SK-N-SH (cell line): ENCODE results near the gene TMEM143. TPM values are rescaled to one million over a fixed set of nuclear protein-coding genes. Genes with fewer than 3 reads are reported as not detected.

Source experiments
- CTCF ChIA-PET: fragments of 300-600, 350-600 bp; formaldehyde crosslinking; extraction: SDS; loops from one replicate; lab custom pipeline; 2021; lab: Yijun Ruan, JAX
- POLR2A ChIA-PET: fragments of 350-600 bp; sonication (Branson Sonifier 250); formaldehyde crosslinking; extraction: SDS; loops from one replicate; lab custom pipeline; 2020; ENCODE audit warnings: antibody characterized with exemption, inconsistent platforms; lab: Yijun Ruan, JAX
- DNase-seq: peaks from one replicate; pipeline ENCODE4 v3.0.0; 2012
- H2AFZ ChIP-seq: fragments of 200-600 bp; sonication (generic); 2 replicates; pipeline ENCODE4 v1.8.1; 2016; ENCODE audit warnings: antibody characterized with exemption, mild to moderate bottlenecking, low read depth
- H3F3A ChIP-seq: fragments of 200-600 bp; sonication (generic); replicated peaks from 2 replicates; pipeline ENCODE3; 2016; ENCODE audit warnings: antibody characterized with exemption, mild to moderate bottlenecking; ENCODE audit not compliant: insufficient read depth
- H3K27ac ChIP-seq, 2 experiments: fragments of 200-500 bp in 1 of 2; fragments of 200-600 bp in 1 of 2; sonication (Bioruptor generic) in 1 of 2; sonication (generic), shearing (Covaris generic) in 1 of 2; 2 replicates each; pipeline versions ENCODE4 v1.5.1 to v1.6.1; 2014 to 2016; ENCODE audit warnings: low read depth in 2 of 2, inconsistent platforms in 1 of 2, low read length in 1 of 2, mild to moderate bottlenecking in 1 of 2, mixed read lengths in 1 of 2
- H3K27me3 ChIP-seq: fragments of 200-600 bp; sonication (generic), shearing (Covaris generic); 2 replicates; pipeline ENCODE4 v1.6.1; 2016; ENCODE audit warnings: mixed run types; ENCODE audit not compliant: insufficient read depth
- H3K36me3 ChIP-seq, 2 experiments: fragments of 200-500 bp in 1 of 2; fragments of 200-600 bp in 1 of 2; sonication (Bioruptor generic) in 1 of 2; sonication (generic) in 1 of 2; replicated peaks in 1 of 2; 2 replicates each; pipeline versions ENCODE3 to v1.5.1; 2014 to 2016; ENCODE audit warnings: low read length in 1 of 2, mild to moderate bottlenecking in 1 of 2; ENCODE audit not compliant: insufficient read depth in 2 of 2, control insufficient read depth in 1 of 2
- H3K4me1 ChIP-seq, 2 experiments: fragments of 200-500 bp in 1 of 2; fragments of 200-600 bp in 1 of 2; sonication (Bioruptor generic) in 1 of 2; sonication (generic), shearing (Covaris generic) in 1 of 2; 2 replicates each; pipeline versions ENCODE4 v1.5.1 to v1.6.1; 2014 to 2016; ENCODE audit warnings: low read depth in 1 of 2, low read length in 1 of 2, mixed run types in 1 of 2; ENCODE audit not compliant: insufficient read depth in 2 of 2, control insufficient read depth in 1 of 2
- H3K4me2 ChIP-seq: fragments of 200-600 bp; sonication (generic), shearing (Covaris generic); 2 replicates; pipeline ENCODE4 v1.6.1; 2017; ENCODE audit warnings: mixed run types
- H3K4me3 ChIP-seq, 2 experiments: fragments of 200-500 bp in 1 of 2; fragments of 200-600 bp in 1 of 2; sonication (Bioruptor generic) in 1 of 2; sonication (generic), shearing (Covaris generic) in 1 of 2; 2 replicates each; pipeline versions ENCODE4 v1.5.1 to v1.8.1; 2014 to 2016; ENCODE audit warnings: low read depth in 2 of 2, inconsistent platforms in 1 of 2, low read length in 1 of 2, mild to moderate bottlenecking in 1 of 2, mixed read lengths in 1 of 2, moderate library complexity in 1 of 2
- H3K79me2 ChIP-seq: fragments of 200-600 bp; sonication (generic); 2 replicates; pipeline ENCODE4 v1.8.1; 2017; ENCODE audit warnings: mild to moderate bottlenecking; ENCODE audit not compliant: insufficient read depth
- H3K9ac ChIP-seq: fragments of 200-600 bp; sonication (generic); 2 replicates; pipeline ENCODE4 v1.6.1; 2017; ENCODE audit warnings: mixed run types
- H3K9me2 ChIP-seq: fragments of 200-600 bp; sonication (generic); 2 replicates; pipeline ENCODE4 v1.6.1; 2017; ENCODE audit warnings: mixed run types
- H3K9me3 ChIP-seq: fragments of 200-600 bp; sonication (generic); 2 replicates; pipeline ENCODE4 v1.6.1; 2017; ENCODE audit warnings: mixed run types, mild to moderate bottlenecking, moderate library complexity
- H4K20me1 ChIP-seq: fragments of 200-600 bp; sonication (generic); 2 replicates; pipeline ENCODE4 v1.6.1; 2017; ENCODE audit warnings: mild to moderate bottlenecking, mixed run types; ENCODE audit not compliant: insufficient read depth
- CHD2 ChIP-seq: fragments of 150-350 bp; IDR thresholded peaks from 2 replicates; pipeline ENCODE4 v1.6.1; 2018; ENCODE audit warnings: low read length; ENCODE audit not compliant: partially characterized antibody
- CTCF ChIP-seq: fragments of 200-600 bp; sonication (generic); IDR thresholded peaks from 2 replicates; pipeline ENCODE4 v1.6.1; 2017; ENCODE audit warnings: antibody characterized with exemption, mild to moderate bottlenecking, moderate library complexity
- FOXM1 ChIP-seq: IDR thresholded peaks from 2 replicates; pipeline ENCODE4 v1.4.0; 2012; ENCODE audit warnings: low read depth, mild to moderate bottlenecking
- GATA2 ChIP-seq: sonication (generic); formaldehyde crosslinking; IDR thresholded peaks from 2 replicates; pipeline ENCODE4 v1.5.0; 2020; ENCODE audit warnings: mild to moderate bottlenecking, missing genetic modification reagents
- MEF2A ChIP-seq: IDR thresholded peaks from 2 replicates; pipeline ENCODE4 v1.4.0; 2012; ENCODE audit warnings: low read depth, borderline replicate concordance
- RAD21 ChIP-seq: IDR thresholded peaks from 2 replicates; pipeline ENCODE4 v1.6.1; 2012; ENCODE audit warnings: mild to moderate bottlenecking, low read length
- REST ChIP-seq: IDR thresholded peaks from 2 replicates; pipeline ENCODE4 v1.6.1; 2012; ENCODE audit warnings: mild to moderate bottlenecking, low read depth, low read length, moderate library complexity
- TAF1 ChIP-seq: IDR thresholded peaks from 2 replicates; pipeline ENCODE4 v1.6.1; 2012; ENCODE audit warnings: low read depth, mild to moderate bottlenecking, low read length, moderate library complexity, borderline replicate concordance
- USF1 ChIP-seq: IDR thresholded peaks from 2 replicates; pipeline ENCODE4 v1.4.0; 2012; ENCODE audit warnings: low read depth, borderline replicate concordance
- USF2 ChIP-seq: fragments of 150-350 bp; IDR thresholded peaks from 2 replicates; pipeline ENCODE4 v1.6.1; 2017; ENCODE audit warnings: antibody characterized with exemption, low read length, low read depth, borderline replicate concordance
- WGBS: methylation state at CpG from one replicate; pipeline ENCODE4 v1.1.6; 2017; ENCODE audit warnings: low lambda C conversion rate; 5-methylcytosine and 5-hydroxymethylcytosine counted together
- polyA plus RNA-seq, 3 experiments: library from polyadenylated mRNA; depleted of rRNA; stranded (reverse); fragments of >200 nt; gene quantifications; 2 replicates each; pipeline ENCODE4 v1.2.3, GENCODE V29; 2012

The TMEM143 gene
- polyA plus RNA-seq, 1 of the 3 experiments (the other 2 are of a cell fraction), result 21.9 TPM

GRCh38 chr19:48308631-48309586 is 54.8 kb downstream of the TMEM143 start:
- no peaks in the 10 kb centered on the region for H4K20me1 ChIP-seq
- no peaks in the 10 kb centered on the region for H3K36me3 ChIP-seq
- H3K9me3 ChIP-seq, result no peaks in the 10 kb centered on the region
- no peak overlapping the region for H3K9ac ChIP-seq
- no peak for TF ChIP-seq TAF1
- TF ChIP-seq RAD21, result no peak
- no peak for TF ChIP-seq MEF2A
- no peak for TF ChIP-seq CHD2
- no peak for TF ChIP-seq USF2
- no peak for TF ChIP-seq REST
- no peak for TF ChIP-seq FOXM1
- TF ChIP-seq, all 33 proteins: peak for 0
- Histone ChIP-seq H3K79me2 (no peaks in the 10 kb centered on the region), H2AFZ (no peak overlapping the region), H3K27ac (no peak overlapping the region), H3K9me2 (no peaks in the 10 kb centered on the region), H3K4me1 (no peaks in the 10 kb centered on the region), H3K4me3 (no peak overlapping the region), H3K4me2 (no peak overlapping the region), H3K27me3 (no peaks in the 10 kb centered on the region), H3F3A (peaks cover 3% of the 10 kb centered on the region)
- CTCF ChIA-PET, result interaction anchor here (0.5 to 2.1 kb wide), 5 partner anchors 10 to 64 kb away, joined by 3 to 10 read pairs (median 3); no protein-coding TSS in a partner anchor
- WGBS, result 81% methylated on average over 9 of the region's 22 CpGs
- DNase-seq, result no peak
- POLR2A ChIA-PET, result no interaction called here

GRCh38 chr19:48303866-48304265 is 59.9 kb downstream of the TMEM143 start:
- no peak overlapping the region for H3K9ac ChIP-seq
- no peaks in the 10 kb centered on the region for H3F3A ChIP-seq
- H3K4me1 ChIP-seq, result no peaks in the 10 kb centered on the region
- H3K79me2 ChIP-seq, result no peaks in the 10 kb centered on the region
- no peaks in the 10 kb centered on the region for H3K9me2 ChIP-seq
- H3K36me3 ChIP-seq, result no peaks in the 10 kb centered on the region
- H2AFZ ChIP-seq, result no peak overlapping the region
- H3K4me2 ChIP-seq, result no peak overlapping the region
- no peak overlapping the region for H3K4me3 ChIP-seq
- POLR2A ChIA-PET, result no interaction called here
- H3K27me3 ChIP-seq, result no peaks in the 10 kb centered on the region
- H4K20me1 ChIP-seq, result no peaks in the 10 kb centered on the region
- 80% methylated on average over 18 of the region's 19 CpGs for WGBS
- no peak for DNase-seq
- TF ChIP-seq GATA2 (CRISPR knock-in tag) (no peak), CTCF (no peak), USF1 (no peak)
- CTCF ChIA-PET, result no interaction called here
- no peak overlapping the region for H3K27ac ChIP-seq
- H3K9me3 ChIP-seq, result no peaks in the 10 kb centered on the region
